Fibroblast of the aortic adventitia (primary cell): ENCODE results near the gene FARSA. TPM values are rescaled to one million over a fixed set of nuclear protein-coding genes. Genes with fewer than 3 reads are reported as not detected.

ENCODE experiments used
- DNase-seq: peaks from one replicate; pipeline ENCODE4 v3.0.0-alpha.2; 2010; ENCODE audit warnings: low read depth
- H3K4me3 ChIP-seq: 2 replicates; pipeline ENCODE4 v1.5.1; 2011; ENCODE audit warnings: low read depth, mild to moderate bottlenecking, control low read depth, low read length, moderate library complexity
- total RNA-seq: library from RNA; depleted of rRNA; stranded (reverse); fragments of >200 nt; gene quantifications from 2 replicates; pipeline ENCODE4 v1.2.3, GENCODE V29; 2012; ENCODE audit warnings: low replicate concordance
- TF ChIP-seq, protein P1 (sequence below): IDR thresholded peaks from 2 replicates; pipeline ENCODE4 v1.5.1; 2011; ENCODE audit warnings: mild to moderate bottlenecking, low read length, control low read depth, inconsistent platforms; ENCODE audit not compliant: insufficient read depth

FARSA gene
- total RNA-seq, 1 donor, result 44.3 TPM

DNA sequence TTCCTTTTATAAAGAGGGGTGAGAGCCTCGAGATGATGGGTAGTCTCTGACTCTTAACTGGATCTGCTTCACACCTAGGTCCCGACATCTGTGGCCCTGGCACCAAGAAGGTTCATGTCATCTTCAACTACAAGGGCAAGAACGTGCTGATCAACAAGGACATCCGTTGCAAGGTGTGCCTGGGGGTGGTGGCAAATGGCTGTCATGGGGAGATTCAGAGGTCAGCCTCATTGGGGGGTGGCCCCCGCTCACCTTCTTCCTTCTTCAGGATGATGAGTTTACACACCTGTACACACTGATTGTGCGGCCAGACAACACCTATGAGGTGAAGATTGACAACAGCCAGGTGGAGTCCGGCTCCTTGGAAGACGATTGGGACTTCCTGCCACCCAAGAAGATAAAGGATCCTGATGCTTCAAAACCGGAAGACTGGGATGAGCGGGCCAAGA is 6.5 kb upstream of the FARSA start:
- TF ChIP-seq, protein P1, sequence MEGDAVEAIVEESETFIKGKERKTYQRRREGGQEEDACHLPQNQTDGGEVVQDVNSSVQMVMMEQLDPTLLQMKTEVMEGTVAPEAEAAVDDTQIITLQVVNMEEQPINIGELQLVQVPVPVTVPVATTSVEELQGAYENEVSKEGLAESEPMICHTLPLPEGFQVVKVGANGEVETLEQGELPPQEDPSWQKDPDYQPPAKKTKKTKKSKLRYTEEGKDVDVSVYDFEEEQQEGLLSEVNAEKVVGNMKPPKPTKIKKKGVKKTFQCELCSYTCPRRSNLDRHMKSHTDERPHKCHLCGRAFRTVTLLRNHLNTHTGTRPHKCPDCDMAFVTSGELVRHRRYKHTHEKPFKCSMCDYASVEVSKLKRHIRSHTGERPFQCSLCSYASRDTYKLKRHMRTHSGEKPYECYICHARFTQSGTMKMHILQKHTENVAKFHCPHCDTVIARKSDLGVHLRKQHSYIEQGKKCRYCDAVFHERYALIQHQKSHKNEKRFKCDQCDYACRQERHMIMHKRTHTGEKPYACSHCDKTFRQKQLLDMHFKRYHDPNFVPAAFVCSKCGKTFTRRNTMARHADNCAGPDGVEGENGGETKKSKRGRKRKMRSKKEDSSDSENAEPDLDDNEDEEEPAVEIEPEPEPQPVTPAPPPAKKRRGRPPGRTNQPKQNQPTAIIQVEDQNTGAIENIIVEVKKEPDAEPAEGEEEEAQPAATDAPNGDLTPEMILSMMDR, result no peak
- DNase-seq, result no peak
- peak overlapping the region; percentile 93 for H3K4me3 ChIP-seq

DNA sequence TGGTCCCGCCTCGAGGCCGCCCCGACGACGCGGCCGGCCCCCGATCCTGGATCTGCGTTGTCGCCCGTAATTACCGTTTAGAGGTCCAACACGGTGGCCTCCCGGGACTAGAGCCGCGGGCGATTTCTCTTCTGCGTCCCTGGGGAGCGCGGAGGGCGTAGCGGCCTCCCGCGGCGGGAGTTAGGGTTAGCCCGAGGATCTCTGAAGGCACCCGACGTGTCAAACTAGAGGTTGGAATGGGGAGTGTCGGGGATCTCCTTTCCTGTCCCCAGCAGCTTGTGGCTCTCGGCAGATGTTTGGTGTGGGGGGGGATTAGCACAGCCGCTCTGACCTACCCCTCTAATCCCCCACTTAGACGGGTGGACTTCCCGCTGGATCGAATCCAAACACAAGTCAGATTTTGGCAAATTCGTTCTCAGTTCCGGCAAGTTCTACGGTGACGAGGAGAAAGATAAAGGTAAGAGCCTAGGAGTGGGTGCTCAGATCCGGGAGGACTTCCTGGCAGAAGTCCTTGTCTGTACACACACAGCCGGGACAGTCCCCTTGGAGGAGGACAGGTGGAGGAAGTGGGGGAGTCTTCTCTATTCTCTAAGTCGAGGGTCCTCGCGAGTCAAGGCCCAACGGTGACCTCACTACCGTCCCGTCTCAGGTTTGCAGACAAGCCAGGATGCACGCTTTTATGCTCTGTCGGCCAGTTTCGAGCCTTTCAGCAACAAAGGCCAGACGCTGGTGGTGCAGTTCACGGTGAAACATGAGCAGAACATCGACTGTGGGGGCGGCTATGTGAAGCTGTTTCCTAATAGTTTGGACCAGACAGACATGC is 5.5 kb upstream of the FARSA start:
- H3K4me3 ChIP-seq, result peak overlapping the region; percentile 93
- peak; percentile 56 for DNase-seq
- TF ChIP-seq, protein P1, result peak; percentile 34

DNA sequence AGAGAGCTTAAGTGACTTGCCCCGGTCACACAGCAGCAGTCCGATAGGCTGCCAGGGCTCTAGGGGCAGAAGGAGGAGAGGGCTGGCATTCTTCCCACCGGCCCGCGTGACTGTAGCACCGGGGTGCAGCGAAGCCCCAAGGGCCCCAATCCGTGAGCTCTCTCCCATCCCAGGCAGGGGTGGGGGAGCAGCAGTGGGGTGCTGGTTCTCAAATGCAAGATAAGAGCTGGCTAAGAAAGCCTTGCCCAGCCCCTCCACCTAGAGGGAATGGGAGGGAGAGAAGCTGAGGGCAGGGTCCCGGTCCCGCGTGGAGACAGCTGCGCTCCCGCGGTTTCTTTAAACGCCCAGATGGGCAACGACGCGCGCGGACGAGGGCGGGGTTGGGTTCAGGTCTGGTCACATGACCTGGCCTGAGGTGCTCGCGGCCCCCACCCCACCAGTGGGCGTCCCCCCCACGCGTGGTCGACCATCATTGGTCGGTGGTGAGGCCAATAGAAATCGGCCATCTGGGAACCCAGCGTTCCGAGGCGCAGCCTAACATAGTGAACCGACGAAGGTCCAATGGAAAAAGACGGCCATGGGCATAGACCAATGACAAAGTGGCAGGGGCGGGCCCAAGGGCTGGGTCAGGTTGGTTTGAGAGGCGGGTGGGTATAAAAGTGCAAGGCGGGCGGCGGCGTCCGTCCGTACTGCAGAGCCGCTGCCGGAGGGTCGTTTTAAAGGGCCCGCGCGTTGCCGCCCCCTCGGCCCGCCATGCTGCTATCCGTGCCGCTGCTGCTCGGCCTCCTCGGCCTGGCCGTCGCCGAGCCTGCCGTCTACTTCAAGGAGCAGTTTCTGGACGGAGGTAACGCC is 4.6 kb upstream of the FARSA start, which contains the start of gene CALR:
CALR (plus strand) TSS at position 683 of the 852 bp plus-strand sequence; CDS start at position 754, 71 bp downstream.
- H3K4me3 ChIP-seq, result peak within 1 kb of the TSS; percentile 93
- DNase-seq, result peak; percentile 100
- TF ChIP-seq, protein P1, result no peak

DNA sequence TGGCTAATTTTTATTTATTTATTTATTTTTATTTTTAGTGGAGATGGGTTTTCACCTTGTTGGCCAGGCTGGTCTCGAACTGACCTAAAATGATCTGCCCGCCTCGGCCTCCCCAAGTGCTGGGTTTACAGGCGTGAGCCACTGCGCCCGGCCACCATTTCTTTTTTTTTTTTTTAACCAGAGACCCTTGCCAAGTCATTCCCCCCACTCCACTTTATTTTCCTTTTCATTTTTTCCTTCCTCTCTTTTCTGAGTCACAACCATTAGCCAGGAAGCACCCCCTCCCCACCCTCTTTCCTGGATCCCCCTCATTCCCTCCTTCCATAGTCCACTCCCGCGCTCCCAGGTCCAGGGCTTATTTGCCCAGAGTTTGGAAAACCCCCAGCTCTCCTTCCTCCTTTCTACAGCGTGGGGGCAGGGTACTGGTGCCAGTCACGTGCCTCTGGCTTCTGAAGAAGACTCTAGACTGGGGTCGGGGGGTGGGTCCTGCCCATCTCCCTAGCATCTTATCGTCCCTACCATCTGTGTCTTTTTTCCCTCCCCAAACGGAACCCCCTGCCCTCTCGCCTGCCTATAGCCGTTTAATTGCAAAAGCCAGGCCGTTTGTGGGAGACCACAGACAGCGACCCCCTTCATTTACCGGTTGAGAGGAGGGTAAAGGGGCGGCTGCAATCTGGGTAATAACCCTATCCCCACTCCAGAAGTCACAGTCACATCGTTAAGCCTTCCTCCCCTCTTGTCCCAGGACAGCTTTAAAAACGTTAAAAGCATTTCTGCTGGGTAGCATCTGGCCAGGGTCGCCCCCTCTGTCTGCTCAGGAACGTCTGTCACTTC is 3.8 kb upstream of the FARSA start:
- no peak for DNase-seq
- TF ChIP-seq, protein P1, result no peak

DNA sequence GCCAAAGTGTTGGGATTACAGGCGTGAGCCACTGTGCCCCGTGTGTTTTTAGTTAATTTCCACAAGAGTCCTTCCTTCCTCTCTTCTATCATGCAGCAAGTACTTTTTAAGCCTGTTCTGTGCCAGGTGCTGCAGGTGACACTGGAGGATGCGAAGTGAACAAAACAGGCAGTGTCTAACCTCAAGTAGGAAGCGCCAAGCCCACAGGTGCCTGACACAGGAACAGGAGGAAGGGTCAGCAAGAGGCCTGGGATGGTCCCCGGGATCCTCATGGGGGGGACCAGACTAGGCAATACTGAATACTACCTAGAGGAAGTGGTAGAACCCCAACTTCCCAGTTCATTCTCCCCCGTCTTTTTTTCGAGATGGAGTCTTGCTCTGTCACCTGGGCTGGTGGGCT is 3.1 kb upstream of the FARSA start:
- H3K4me3 ChIP-seq, result no peak overlapping the region
- TF ChIP-seq, protein P1, result no peak
- DNase-seq, result no peak

More for the DNA sequence above, 3.8 kb upstream of the FARSA start:
- peak overlapping the region; percentile 72 for H3K4me3 ChIP-seq

DNA sequence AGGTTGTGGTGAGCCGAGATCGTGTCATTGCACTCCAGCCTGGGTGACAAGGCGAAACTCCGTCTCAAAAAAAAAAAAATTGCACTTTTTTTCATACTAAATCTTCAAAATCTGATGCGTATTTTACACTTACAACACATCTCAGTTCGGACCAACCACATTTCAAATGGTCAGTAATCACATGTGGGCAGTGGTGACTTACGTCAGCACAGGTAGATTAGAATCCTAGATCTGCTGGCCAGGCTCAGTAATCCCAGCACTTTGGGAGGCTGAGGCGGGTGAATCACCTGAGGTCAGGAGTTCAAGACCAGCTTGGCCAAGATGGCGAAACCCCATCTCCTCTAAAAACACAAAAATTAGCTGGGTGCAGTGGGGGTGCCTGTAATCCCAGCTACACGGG is 1.6 kb upstream of the FARSA start:
- no peak overlapping the region for H3K4me3 ChIP-seq
- no peak for DNase-seq
- TF ChIP-seq, protein P1, result no peak
